ENCODE results near the gene FOXC1. TPM values are rescaled to one million over a fixed set of nuclear protein-coding genes. Genes with fewer than 3 reads are reported as not detected.

The FOXC1 gene
- total RNA-seq, 1 donor from 2014 or later, result 2.7 TPM

DNA sequence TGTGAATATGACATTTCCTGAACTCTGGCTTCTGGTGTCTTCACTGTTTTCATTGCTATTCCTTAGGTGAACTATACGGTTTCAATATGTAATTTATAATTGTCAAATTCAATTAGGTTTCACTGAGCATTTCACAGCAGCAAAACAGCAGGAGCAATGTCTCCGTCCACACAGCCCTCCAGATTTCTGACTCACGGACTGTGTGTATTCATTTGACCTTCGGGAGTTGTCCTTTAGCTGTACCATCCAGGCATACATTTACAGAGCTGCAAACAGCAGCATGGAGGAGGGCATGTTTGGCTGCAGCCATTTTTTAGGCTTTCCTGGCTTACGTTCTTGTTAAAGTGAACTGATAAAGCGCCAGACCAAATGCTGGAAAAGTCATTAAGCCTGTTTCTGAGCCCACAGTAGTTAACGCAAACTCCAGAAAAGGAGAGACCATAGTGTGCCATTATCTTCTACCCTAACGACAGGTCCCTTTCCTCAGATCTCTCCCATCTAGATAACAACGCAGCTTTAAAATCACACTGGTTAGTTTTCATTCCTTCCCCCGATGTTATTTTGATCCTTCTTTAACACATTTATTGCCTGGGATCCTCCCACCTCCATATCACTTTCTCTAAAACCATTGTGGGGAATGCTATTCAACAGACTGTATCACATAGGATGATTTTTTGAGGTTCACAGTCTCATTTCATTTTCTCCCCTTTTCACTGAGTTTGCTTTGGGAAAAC, 18.3 kb downstream of the FOXC1 start:
- no peak for DNase-seq (ENCODE audit: missing footprints)
- no peak for ATAC-seq
- intact Hi-C loops (cut with DNase I), result no loop called here

DNA sequence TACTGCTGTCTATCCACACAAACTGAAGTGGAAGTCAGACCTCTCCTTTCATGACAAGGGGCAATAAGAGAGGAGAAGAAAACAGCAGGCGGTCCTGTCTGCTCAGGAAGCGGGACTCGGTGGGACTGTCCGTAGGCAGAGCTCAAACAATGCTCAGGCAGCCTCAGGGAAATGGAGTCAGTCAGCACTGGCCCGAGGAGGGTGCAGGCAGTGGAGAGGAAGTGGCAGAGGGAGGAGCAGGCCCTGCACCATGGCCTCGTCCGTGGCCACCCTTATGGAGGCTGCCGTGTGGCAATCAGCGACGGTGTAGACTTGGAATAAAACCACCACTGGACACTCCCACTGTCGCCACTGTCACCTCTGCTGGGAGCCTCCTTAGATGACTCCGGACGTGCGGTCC, 19.6 kb downstream of the FOXC1 start:
- no peak for ATAC-seq
- no peak for DNase-seq (ENCODE audit: missing footprints)
- intact Hi-C loops (cut with DNase I), result no loop called here

DNA sequence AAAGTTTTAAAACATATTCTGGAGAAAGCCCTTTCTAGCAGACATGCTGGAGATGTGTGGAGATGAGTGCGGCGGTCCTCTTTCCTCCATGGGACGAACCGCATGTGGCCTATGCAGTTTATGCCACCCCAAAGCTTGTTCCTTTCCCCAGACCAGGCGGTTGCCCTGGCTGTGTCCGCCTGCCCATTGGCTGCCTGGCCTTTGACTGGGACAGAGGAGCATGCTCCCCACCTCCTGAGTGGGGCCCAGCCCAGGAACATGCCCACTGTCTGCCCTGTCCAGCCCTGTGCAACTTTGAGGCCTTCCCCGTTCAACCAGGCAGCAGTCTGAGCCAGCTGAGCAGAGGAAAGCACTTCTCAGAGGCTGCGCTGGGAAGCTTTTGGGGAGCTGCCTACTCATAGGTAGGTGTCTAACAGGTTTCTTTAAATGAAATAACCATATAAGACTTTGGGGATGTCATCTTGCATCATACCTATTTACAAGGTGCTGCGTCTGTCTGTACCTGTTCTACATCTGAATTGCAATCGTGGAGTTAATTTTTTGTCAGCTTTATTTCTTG, 20.6 kb downstream of the FOXC1 start:
- DNase-seq (ENCODE audit: missing footprints), result no peak
- intact Hi-C loops (cut with DNase I), result no loop called here
- ATAC-seq, result no peak

DNA sequence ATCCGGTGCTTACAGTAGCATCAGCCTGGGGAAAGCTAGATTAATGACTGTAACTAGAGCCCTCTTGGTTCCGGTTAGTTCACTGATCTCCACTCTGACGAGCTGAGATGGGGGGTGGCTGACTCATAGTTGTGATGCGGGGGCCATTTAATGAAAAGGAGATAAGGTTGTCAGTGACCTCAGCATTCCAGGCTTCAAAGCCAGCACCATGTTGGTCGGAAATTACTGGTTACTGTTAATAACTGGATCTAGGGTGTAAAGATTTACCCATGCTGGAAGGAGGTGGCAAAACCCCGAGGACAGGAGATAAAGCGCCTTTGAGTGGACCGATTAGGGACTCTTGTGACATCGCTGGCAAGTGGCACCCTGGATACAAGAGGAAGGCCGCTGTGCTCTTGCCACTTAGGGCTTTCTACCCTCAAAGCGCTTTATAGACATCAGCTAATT, 21.1 kb downstream of the FOXC1 start:
- ATAC-seq, result no peak
- DNase-seq (ENCODE audit: missing footprints), result no peak
- intact Hi-C loops (cut with DNase I), result no loop called here

DNA sequence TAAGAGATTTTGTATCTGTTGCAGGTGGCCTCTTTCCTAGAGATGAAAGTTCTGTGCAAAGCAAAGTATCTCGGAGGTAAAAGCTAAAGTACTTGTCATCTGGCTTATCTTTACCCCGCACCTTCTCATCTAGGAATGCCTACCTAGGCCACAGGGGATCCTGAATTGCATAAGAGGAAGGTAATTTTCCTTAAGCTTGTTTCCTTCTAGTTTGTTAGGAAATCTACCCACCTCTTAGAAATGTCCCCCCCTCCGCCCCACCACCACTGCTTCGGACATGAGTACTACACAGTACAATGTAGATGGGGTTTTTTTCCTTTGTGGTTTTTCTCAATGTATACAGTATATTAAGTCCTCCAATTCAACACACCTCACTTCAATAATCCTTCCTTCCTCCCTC, 21.5 kb downstream of the FOXC1 start:
- ATAC-seq (no peak), DNase-seq (ENCODE audit: missing footprints) (no peak)
- intact Hi-C loops (cut with DNase I), result no loop called here

DNA sequence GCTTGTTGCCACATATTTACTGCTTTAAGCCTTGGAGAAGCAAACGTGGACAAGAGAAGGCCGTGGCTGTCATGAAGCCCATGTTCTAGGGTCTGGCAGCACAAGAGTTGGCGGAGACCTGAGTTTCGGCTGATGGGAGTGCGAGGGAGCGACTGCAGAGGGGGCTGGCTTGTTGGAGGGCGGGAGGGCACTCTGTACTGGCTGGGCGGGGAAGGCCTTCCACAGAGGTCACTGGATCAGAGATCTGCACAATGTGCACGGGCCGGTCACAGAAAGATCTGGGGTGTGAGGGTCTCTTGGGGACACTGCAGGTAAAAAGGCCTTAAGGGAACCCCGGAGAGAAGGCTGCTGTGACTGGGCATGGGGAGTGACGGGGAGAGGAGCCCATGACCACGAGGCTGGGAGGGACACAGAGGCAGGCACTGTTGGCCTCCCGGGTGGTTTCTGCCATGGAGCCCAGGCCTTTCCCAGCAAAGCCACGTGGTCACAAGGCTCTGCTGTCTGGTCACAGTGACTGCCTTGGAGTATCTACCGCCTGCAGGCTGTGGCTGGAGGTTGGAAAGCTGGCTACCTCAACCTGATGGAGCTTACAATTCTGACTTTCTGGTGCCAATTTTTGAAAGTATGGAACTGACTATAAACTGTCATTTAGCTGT, 23.8 kb downstream of the FOXC1 start:
- DNase-seq (ENCODE audit: missing footprints) (no peak), ATAC-seq (no peak)
- intact Hi-C loops (cut with DNase I), result no loop called here

DNA sequence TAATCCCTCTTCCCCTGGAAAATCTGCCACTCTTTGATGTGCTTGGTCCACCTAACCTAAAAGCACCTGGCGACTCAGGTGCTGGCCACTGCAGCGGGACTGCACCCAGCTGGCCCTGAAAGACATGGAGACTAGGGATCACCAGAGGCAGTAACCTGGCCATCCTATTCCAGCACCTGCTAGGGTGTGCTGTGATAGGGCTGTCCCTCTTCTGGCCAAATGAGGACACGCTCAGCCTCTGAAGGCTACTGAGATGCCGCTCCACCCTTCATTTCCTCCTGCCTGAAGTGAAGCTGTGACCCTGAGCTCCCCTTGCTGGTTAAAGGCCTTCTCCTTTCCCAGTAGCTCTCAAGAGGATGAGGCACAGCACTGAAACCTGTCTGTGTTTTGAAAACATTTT, 24.4 kb downstream of the FOXC1 start:
- ATAC-seq (no peak), DNase-seq (ENCODE audit: missing footprints) (no peak)
- intact Hi-C loops (cut with DNase I), result no loop called here

DNA sequence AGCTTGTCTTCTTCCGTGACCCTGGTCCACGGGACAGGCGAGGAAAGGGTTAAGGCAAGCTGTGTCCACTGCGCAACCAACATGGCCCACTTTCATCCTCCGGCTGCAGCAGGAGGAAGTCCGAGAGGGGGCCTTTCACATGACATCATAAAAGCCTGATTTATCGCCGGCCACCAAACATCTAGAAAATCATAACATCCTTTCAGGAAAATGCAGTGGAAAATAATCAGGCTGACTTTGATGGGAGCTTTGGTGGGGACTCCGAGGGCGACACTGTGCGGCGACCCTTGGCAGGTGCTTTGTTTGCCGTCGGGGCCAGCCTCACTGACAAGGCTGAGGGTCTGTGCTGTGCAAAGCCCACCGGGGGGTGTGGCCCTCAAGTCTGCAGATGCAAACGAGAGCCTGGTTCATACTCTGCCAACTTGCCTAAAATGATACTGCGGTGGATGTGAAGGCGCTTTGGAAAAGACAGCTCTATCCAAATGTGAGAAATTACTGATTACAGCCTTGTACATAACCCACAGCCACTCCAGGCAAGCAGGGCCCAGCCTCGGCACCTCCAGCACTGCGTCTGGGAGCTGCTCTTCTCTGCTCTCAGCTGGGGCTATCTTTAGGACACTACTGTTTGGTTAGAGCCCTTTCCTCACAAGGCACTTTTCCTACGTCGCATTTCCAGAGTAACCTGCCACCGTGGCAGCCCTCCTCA, 25.7 kb downstream of the FOXC1 start:
- no peak for ATAC-seq
- intact Hi-C loops (cut with DNase I), result no loop called here

DNA sequence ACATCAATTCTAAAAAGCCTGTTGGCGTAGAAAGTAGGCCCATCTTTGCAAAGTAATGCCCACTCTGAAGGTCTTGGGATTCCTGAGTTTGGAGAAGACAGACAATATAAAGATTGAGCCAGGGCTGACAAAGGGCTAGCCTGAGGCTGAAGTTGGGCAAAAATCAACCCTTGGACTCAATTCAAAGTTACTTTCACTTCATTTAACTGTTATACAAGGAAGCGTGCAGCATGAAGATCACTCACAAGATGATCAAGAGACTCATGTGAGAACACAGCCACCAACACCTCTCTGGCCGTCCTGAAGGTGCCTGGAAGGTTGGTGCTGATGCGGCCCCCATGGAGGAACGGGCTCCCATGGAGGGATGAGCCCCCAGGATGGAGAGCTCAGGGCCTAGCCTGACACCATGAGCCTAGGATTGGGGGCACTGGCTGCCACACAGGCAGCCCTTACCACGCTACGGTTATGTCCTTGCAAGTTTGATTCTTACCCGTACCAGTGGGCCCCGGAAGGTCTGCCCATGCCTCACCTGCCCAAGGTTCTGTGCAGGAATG, 26.6 kb downstream of the FOXC1 start:
- DNase-seq (ENCODE audit: missing footprints), result no peak
- intact Hi-C loops (cut with DNase I), result no loop called here
- no peak for ATAC-seq

More for the DNA sequence above, 25.7 kb downstream of the FOXC1 start:
- DNase-seq (ENCODE audit: missing footprints), result no peak

DNA sequence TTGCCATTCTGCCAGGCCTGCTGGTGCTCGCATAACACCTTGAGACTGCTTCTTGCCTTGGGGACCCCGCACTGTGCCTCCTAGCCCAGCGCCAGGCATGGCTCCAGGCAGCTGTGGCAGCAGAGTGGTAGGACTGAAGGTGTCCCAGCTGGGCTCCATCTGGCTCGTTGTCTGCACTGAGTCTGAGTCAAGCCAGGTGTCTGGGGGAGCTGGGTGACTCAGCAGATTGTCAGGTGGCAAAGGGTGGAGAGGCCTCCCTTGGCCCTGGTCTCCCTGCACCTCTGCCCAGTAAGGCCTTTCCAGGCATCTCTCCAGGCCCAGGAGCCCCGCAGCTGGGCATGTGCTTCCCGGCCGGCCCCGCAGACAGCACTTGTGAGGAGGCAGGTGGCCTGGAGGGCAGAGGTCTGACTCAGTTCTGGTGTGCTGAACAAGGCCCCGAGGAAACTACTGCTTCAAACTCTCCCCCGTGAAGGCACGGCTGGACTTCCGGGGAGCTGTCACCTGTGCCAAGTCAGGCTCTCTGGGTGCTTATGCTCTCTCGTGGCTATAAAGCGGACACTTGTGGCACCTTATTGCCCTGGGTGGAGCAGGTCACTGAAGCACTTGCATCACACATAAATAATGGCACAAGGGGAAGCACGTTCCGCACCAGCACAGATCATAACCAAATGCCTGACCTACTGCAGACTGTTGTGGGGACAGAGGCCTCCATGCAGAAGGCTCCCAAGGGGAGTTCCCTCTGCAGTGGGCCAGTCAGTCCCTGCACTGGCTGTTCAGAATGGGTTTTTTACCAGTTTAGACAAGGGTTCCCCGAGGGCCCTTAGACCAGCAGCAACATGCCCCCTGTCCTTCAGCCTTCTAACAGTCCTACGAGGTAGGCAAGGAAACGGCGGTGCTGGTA, 27.5 kb downstream of the FOXC1 start:
- intact Hi-C loops (cut with DNase I), result no loop called here
- DNase-seq (ENCODE audit: missing footprints), result no peak
- no peak for ATAC-seq

DNA sequence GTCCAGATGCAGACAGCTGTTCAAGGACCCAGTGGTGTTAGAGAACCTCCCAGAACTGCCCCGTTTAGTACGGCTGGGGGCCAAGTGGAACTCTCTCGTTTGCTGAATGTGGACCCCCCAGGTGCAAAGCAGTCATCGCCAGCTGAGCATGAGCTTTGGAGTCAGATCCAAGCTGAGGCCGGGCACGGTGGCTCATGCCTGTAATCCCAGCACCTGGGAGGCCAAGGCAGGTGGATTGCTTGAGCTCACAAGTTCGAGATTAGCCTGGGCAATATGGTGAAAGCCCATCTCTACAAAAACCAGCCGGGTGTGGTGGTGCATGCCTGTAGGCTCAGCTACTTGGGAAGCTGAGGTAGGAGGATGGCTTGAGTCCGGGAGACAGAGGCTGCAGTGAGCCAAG, 29.7 kb downstream of the FOXC1 start:
- DNase-seq (ENCODE audit: missing footprints) (no peak), ATAC-seq (no peak)
- intact Hi-C loops (cut with DNase I), result no loop called here

DNA sequence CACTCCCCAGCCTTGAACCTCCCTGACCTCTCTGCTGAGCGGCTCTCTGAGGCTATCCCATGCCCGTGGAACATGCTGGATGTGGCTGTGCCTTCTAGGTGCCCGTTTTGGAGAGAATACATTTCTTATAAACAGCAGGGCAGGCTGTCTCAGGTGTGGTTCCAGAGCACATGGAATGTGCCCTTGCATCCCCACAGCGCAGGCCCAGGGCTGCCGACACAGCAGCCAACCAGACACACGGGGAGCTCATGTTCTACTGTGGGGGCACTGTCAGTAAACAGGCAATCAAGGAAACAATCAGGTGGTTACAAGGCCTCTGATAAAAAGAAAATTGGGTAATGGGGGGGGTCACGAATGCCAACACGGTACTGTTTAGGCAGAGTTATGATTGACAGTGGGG, 30.8 kb downstream of the FOXC1 start:
- ATAC-seq (no peak), DNase-seq (ENCODE audit: missing footprints) (no peak)
- intact Hi-C loops (cut with DNase I), result no loop called here

DNA sequence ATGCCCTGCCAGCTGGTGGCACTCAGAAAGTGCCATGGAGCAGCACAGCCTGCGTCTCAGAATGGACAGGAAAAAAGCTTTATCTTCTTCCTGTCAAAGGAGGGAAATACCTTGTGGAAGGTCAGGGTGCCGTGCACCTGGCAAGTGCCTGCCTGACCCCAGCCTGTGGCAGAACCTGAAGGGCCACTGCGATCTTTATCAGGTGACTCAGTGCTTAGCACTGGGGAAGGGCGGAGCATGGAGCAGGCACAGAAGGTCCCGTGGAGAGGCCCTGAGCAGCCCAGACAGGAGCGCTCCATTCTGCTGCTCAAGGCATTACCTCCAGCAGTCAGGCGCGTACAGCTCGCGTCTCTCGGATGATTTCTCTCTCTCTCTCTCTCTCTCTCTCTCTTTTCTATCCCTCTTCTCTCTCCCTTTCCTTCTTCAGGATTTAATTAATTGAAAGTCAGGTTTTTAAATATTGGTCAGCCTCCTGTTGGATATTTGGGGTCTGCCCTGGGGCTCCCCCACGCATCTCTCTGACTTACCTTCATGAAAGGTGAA, 31.7 kb downstream of the FOXC1 start:
- intact Hi-C loops (cut with DNase I), result no loop called here
- DNase-seq (ENCODE audit: missing footprints) (no peak), ATAC-seq (no peak)

DNA sequence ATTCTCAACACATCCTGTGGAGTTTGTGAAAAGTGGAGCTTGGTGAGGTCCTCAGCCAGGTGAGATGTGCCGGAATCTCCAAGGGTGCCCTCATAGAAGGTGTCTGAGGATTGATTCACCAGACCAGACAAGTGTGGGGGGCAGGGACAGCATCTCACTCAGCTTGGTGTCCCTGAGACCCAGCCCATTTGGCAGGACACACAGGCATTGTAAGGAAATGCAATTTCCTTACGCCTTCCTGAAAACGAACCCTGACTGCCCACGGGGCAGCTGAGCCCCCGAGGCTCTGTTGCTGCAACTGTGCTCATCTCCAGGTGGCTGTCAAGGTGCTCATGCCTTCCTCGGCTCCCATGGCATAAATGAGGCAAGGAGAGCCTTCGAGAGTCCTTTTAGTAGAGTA, 33.4 kb downstream of the FOXC1 start:
- DNase-seq (ENCODE audit: missing footprints) (no peak), ATAC-seq (no peak)
- intact Hi-C loops (cut with DNase I), result no loop called here

DNA sequence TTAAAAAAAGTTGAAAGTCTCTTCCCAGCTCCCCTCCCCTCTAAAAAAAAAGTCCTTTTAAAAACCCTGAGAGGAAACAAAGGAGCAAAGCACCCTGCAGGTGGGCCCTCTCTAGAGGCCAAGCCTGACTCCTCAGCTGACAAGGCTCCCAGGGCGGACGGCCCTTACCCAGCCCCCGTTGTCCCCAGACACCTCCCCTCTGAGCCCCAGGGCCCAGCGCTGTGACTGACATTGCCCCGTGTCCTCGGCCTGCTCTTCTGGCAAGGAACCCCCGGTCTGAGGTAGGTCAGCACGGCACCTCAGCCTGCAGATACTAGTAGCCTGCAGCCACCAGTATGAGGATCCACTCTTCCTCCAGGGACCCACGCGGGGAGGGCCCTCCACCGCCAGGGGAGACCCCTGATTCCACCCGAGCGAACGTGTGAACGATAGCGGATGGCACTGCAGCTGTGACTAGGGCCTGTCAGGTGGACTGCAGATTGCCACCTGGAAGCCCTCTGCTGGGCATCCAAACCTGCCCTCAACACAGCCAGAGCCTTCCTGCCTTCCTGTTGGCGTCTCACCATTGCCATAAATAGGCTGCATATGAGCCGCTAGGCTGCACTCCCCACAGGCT, 34.2 kb downstream of the FOXC1 start:
- ATAC-seq, result no peak
- intact Hi-C loops (cut with DNase I), result no loop called here
- DNase-seq (ENCODE audit: missing footprints), result no peak

DNA sequence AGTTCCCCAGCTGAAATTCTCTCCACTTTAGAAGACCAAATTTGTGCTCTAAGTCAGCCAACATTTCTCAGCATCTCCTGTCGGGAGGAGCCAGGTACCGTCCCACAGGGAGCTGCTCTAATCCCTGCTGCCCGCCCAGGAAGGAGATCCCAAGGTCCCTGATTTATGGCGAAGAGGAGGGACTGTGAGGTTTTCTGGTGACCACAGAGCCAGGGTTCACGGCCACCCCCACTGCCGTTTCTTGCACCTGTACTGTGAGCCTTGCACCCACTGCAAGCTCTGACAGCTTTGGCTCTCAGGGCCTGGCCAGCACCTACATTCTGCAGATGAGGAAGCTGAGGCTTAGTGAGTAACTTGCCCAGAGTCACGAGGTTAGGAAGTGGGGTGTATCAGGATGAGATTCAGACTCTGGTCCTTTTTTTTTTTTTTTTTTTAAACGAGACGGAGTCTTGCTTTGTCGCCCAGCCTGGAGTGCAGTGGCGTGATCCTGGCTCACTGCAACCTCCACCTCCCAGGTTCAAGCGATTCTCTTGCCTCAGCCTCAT, 34.9 kb downstream of the FOXC1 start:
- DNase-seq (ENCODE audit: missing footprints), result no peak
- no peak for ATAC-seq
- intact Hi-C loops (cut with DNase I), result no loop called here

DNA sequence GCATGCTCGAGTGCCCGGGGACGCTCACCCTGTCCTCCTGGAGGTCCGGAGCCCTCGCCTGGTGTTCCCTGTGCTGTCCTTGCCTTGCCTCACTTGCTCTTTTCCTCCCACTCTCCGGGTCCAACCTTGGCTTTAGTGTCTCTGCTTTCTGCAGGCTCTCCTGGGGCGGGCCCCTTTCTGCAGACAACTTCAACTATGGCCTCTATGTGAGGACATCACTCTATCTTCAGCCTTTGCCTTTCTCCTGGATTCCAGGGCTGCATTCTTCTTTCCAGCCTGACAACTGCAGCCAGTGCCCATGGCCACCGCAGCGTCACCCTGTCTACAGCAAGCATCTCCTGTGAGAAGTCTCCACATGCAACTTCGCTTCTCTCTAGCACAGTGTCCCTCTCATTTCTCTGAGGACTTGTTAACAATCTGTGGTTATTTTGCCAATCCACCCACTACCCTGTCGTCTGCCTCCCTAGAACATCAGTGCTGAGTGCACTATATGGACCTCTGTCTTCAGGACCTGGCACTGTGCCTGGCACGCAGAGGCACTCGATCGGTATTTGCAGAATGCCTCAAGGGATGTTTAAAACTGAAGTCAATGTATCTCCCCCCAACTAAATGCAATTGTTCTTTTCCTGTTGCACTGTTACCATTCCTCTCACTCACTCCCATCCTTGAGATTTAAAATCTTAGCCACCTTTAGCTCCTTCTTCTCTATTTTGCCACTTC, 35.9 kb downstream of the FOXC1 start:
- ATAC-seq (no peak), DNase-seq (ENCODE audit: missing footprints) (no peak)

More for the DNA sequence above, 35.9 kb downstream of the FOXC1 start:
- intact Hi-C loops (cut with DNase I), result no loop called here
